ENCODE measurements around the gene PLK5.
"Not testable (repeated sequence)": the region's sequence is repeated elsewhere in the genome, so short reads cannot be mapped to it uniquely, and the experiment has no call there.

DNA sequence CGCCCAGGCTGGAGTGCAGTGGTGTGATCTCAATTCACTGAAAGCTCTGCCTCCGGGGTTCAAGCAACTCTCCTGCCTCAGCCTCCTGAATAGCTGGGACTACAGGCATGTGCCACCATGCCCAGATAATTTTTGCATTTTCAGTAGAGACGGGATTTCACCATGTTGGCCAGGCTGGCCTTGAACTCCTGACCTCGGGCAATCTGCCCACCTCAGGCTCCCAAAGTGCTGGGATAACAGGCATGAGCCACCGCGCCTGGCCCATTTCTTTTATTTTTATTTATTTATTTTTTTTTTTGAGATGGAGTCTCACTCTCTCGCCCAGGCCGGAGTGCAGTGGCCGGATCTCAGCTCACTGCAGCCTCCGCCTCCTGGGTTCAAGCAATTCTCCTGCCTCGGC is 15.9 kb downstream of the PLK5 start:
- TF ChIP-seq, protein P1, sequence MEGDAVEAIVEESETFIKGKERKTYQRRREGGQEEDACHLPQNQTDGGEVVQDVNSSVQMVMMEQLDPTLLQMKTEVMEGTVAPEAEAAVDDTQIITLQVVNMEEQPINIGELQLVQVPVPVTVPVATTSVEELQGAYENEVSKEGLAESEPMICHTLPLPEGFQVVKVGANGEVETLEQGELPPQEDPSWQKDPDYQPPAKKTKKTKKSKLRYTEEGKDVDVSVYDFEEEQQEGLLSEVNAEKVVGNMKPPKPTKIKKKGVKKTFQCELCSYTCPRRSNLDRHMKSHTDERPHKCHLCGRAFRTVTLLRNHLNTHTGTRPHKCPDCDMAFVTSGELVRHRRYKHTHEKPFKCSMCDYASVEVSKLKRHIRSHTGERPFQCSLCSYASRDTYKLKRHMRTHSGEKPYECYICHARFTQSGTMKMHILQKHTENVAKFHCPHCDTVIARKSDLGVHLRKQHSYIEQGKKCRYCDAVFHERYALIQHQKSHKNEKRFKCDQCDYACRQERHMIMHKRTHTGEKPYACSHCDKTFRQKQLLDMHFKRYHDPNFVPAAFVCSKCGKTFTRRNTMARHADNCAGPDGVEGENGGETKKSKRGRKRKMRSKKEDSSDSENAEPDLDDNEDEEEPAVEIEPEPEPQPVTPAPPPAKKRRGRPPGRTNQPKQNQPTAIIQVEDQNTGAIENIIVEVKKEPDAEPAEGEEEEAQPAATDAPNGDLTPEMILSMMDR (IDR thresholded peaks at IDR 0.05; ENCODE audit: poor library complexity, severe bottlenecking): not testable (repeated sequence)
- not testable (repeated sequence) for TF ChIP-seq EP300 (conservative IDR thresholded peaks at IDR 0.05; ENCODE audit: poor library complexity, severe bottlenecking); POLR2AphosphoS5 (IDR thresholded peaks at IDR 0.05); EZH2 (IDR thresholded peaks at IDR 0.05; ENCODE audit: borderline replicate concordance, insufficient read depth, low read length, poor library complexity, severe bottlenecking); SMC3 (conservative IDR thresholded peaks at IDR 0.05; ENCODE audit: poor library complexity); MXI1 (conservative IDR thresholded peaks at IDR 0.05; ENCODE audit: poor library complexity, severe bottlenecking)
